Fibroblast of villous mesenchyme (primary cell): ENCODE data around the gene CAMK1G. TPM values are rescaled to one million over a fixed set of nuclear protein-coding genes. Genes with fewer than 3 reads are reported as not detected.

ENCODE experiments used
- DNase-seq: peaks from one replicate; pipeline ENCODE4 v3.0.0-alpha.2; 2010; ENCODE audit warnings: low read depth
- H3K4me3 ChIP-seq: 2 replicates; pipeline ENCODE4 v1.5.1; 2011; ENCODE audit warnings: low read depth, mild to moderate bottlenecking, low read length
- total RNA-seq: library from RNA; depleted of rRNA; stranded (reverse); fragments of >200 nt; gene quantifications from 2 replicates; pipeline ENCODE4 v1.2.3, GENCODE V29; 2012
- TF ChIP-seq, protein P1 (sequence below): IDR thresholded peaks from 2 replicates; pipeline ENCODE4 v1.5.1; 2012; ENCODE audit warnings: low read depth, mild to moderate bottlenecking, low read length; ENCODE audit not compliant: insufficient read depth

Gene CAMK1G
- total RNA-seq, 1 donor: 9.1 TPM

DNA sequence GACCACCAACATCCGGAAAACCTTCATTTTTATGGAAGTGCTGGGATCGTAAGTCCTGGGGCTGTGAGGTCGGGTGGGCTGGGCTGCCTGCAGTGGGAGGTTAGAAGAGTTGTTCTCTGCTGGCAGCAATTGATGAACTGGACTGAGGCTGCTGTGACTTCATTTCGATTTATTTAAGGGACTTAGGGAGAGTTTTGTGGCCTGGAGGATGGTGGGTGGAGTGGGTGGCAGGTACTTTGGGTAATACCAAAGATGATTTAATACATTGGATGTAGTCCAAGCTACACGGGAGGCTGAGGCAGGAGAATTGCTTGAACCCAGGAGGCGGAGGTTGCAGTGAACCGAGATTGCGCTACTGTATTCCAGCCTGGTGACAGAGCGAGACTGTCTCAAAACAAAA is 11.5 kb downstream of the CAMK1G start:
- H3K4me3 ChIP-seq: no peak overlapping the region
- TF ChIP-seq, protein P1, sequence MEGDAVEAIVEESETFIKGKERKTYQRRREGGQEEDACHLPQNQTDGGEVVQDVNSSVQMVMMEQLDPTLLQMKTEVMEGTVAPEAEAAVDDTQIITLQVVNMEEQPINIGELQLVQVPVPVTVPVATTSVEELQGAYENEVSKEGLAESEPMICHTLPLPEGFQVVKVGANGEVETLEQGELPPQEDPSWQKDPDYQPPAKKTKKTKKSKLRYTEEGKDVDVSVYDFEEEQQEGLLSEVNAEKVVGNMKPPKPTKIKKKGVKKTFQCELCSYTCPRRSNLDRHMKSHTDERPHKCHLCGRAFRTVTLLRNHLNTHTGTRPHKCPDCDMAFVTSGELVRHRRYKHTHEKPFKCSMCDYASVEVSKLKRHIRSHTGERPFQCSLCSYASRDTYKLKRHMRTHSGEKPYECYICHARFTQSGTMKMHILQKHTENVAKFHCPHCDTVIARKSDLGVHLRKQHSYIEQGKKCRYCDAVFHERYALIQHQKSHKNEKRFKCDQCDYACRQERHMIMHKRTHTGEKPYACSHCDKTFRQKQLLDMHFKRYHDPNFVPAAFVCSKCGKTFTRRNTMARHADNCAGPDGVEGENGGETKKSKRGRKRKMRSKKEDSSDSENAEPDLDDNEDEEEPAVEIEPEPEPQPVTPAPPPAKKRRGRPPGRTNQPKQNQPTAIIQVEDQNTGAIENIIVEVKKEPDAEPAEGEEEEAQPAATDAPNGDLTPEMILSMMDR: no peak
- no peak for DNase-seq

DNA sequence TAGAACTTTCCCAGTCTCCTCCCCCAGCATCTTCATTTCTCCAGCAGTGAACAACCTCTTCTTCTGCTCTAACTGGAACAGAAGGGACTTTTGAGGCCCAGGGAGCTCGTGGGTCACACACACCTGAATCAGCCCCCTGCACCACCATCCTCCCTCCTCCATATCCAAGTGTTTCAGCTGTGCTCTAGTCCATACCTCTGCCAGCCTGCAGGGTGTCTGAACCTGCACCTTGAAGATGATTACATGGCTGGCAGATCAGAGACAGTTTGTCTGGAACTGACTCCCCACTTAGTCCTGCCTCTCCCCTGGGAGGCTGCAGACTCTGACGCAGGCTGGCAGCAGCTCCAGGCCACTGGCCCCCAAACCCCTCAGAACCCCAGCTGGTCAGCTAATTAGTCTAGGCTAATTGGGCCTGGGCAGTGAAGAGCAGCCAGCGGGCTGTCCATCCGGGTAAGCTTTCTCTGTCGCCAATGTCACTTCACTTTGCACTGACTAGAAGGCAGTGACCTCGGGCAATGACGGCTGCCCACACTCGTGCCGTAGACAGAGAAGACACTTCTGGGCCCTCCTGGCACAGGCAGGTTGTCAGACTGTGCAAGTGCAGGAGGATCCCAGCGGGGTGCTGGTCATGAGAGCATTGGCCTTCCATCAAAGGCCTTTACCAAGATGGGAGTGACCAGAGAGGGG is 12.2 kb downstream of the CAMK1G start:
- TF ChIP-seq, protein P1: no peak
- no peak overlapping the region for H3K4me3 ChIP-seq
- DNase-seq: no peak

DNA sequence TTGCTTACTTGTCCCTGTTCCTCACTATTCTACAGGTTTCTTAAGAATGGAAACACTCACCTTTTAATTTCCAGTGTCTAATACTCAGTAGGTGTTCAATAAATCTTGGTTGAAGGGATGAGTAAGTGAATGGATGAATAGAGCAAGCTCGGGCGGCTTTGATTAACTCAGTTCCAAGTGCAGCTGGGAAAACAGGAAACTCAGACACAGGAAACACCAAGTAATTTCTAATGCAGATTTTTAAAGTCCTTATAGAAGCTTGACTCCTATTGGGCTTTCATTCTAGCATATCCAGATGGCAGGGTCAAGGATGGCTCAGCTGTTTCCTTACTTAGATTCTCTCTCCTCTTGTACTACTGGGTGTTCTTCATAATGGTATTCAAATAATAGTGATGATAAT is 14.0 kb downstream of the CAMK1G start:
- H3K4me3 ChIP-seq: no peak overlapping the region
- DNase-seq: no peak
- TF ChIP-seq, protein P1: no peak

DNA sequence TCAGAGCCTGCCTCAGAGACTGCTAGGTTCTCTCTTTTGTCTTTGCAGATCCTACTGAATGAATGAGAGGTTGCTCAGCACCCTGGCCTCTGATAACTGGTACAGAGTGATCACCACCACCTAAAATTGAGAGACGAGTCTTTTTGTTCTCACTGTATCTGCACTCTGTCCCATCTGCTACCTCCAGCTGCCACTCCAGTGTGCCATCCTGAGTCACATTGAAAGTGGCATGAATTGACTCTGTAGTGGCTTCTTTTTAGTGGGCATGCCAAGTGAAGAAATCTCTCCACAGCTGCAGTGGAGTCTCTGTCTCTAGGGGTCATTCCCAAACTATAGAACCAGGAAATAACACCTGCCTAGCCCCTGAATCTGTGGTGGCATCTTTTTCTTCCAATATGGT is 14.7 kb downstream of the CAMK1G start:
- TF ChIP-seq, protein P1: no peak
- no peak overlapping the region for H3K4me3 ChIP-seq
- no peak for DNase-seq

DNA sequence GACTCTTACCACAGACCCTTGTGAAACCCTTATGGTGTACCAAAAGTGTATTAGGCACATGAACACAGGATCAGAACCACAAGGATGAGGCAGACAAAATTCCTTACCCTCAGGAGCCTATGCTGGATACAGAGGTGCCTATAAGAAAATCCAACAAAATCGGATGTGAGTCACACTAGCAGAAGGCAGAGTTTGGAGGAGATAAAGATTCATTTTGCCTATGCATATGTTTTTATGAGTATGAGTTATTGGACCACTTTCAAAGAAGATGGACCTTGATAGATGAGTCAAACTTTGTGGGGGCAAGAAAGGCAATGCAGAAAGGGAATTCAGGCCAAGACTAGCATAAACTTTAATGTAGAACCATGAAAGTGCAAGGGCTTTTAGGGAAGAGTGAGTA is 17.0 kb downstream of the CAMK1G start:
- no peak for DNase-seq
- TF ChIP-seq, protein P1: no peak
- no peak overlapping the region for H3K4me3 ChIP-seq

DNA sequence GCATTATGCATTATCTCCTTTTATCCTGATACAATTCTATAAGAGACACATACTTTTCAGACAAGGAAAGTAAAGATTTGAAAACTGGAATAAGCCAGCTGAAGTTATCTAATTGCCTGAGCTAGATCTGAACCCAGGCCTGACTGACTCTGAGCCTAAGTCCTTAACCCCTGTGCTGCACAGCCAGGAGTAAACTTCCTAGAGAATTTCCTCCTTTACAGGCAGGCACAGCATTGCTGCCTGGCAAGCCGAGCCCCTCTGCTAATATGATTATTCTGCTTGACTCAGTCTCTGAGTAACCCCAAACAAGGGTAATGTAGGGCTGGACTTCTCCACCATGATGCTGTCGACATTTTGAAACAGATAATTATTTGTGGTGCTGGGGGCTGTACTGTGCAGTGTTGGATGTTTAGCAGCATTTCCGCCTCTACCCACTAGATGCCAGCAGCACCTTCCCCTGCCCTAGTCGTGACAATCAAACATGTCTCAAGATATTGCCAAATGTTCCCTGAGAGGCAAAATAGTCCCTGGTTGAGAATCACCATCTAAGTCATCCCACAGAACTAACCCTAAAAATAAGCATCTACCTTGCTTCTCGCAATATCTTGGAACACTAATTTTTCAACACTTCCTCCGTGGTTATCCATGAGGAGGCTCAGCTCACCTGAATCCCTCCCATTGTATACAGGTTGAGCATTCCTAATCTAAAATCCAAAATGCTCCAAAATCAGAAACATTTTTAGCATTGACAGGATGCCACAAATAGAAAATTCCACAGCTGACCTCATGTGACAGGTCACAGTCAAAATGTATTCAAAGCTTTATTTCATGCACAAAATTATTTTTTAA is 18.5 kb downstream of the CAMK1G start:
- TF ChIP-seq, protein P1: peak; percentile 69
- peak; percentile 43 for DNase-seq
- no peak overlapping the region for H3K4me3 ChIP-seq
